GM23248 (cell line): Measurements from ENCODE around the gene WDR93.

ENCODE experiments used
- EZH2 ChIP-seq: fragments of 200-600 bp; sonication (generic); IDR thresholded peaks from 2 replicates; pipeline ENCODE4 v1.6.1; 2018; ENCODE audit warnings: antibody characterized with exemption, mild to moderate bottlenecking; ENCODE audit not compliant: insufficient read depth, poor library complexity, severe bottlenecking
- EZH2phosphoT487 ChIP-seq: fragments of 200-600 bp; sonication (generic); IDR thresholded peaks from 2 replicates; pipeline ENCODE4 v1.6.1; 2018; ENCODE audit warnings: antibody characterized with exemption, moderate library complexity, mild to moderate bottlenecking, low read depth; ENCODE audit not compliant: insufficient read depth

DNA sequence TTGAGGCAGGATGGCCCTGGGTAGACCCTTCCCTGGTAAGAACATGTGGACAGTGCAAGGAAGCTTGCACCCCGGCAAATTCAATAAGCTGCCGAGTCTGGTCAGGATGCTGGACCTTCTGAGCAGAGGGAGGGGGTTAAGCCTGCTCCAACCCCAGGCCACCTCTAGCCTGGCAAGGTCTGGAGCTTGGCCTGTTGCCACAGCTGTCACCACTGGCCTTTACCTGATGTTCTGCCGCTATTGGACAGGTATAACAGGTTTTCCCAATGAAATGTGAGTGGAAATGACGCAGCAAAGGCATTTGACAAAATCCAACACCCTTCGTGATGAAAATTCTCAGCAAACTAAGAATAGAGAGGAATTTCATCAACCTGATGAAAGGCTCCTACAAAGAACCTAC, 61.1 kb downstream of the WDR93 start:
- TF ChIP-seq EZH2phosphoT487 (no peak), EZH2 (no peak)
